Muscle layer of duodenum (tissue), 2 donors: ENCODE results near the gene CDK5RAP2.
"Not testable (repeated sequence)": the region's sequence is repeated elsewhere in the genome, so short reads cannot be mapped to it uniquely, and the experiment has no call there.

Source experiments
- H3K27ac ChIP-seq: one replicate; pipeline ENCODE4 v1.7.0; 2013; ENCODE audit warnings: mild to moderate bottlenecking, low read length
- H3K27me3 ChIP-seq: one replicate; pipeline ENCODE4 v1.7.0; 2013; ENCODE audit warnings: low read depth, mild to moderate bottlenecking, control low read depth, low read length
- H3K36me3 ChIP-seq, 2 donors: one replicate each; pipeline ENCODE4 v1.7.0; 2013; ENCODE audit warnings: low read length in 2 of 2, control low read depth in 1 of 2, mild to moderate bottlenecking in 1 of 2; ENCODE audit not compliant: insufficient read depth in 2 of 2, control insufficient read depth in 1 of 2
- H3K4me1 ChIP-seq, 2 donors: one replicate each; pipeline ENCODE4 v1.7.0; 2013; ENCODE audit warnings: low read length in 2 of 2, mild to moderate bottlenecking in 2 of 2, control low read depth in 1 of 2, moderate library complexity in 1 of 2; ENCODE audit not compliant: insufficient read depth in 2 of 2, control insufficient read depth in 1 of 2
- H3K4me3 ChIP-seq, 2 donors: one replicate each; pipeline ENCODE4 v1.7.0; 2013; ENCODE audit warnings: low read length in 2 of 2, low read depth in 1 of 2, mild to moderate bottlenecking in 1 of 2
- H3K9me3 ChIP-seq, 2 donors: one replicate each; pipeline ENCODE4 v1.7.0; 2013; ENCODE audit warnings: low read length in 2 of 2, control low read depth in 1 of 2, mild to moderate bottlenecking in 1 of 2; ENCODE audit not compliant: control insufficient read depth in 1 of 2
- donor health status: healthy.

CDK5RAP2 gene

DNA sequence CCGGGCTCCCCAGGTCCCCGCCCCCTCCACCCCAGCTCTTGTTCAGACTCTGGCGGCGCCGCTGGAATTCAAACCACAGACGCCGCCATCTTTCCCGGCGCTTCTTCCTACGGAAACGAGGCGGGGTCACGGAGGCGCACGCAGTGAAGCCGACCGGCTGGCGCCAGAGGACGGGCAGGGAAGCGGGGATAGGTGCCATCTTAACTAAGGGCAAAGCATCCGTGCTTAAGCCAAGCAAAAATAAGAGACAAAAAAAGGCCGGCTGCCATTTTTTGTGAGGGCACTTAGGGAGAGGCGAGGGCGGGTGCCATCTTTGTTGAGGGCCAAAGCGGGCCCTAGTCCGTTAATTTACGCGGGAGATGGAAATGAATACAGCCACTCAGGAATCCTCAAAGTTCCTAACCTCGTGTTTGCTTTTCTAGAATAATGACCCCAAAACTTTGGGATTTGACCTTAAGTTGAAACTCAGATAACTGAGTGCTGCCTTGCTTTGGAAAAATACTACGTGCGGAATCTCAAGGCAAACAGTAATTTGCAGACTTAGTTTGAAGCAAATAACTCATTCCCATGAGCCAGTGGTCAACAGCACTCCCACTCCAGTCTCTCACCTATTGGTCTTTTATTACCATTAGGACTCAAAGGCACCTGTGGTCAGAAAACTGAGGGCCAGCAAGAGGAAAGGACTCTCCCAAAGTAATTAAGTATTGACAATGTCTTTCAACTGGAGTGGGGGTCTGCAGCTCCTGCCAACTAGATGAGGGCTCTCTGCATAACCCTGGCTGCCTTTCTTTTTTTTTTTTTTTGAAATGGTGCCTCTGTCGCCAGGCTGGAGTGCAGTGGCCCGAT is at the start of gene CDK5RAP2:
TSS of gene CDK5RAP2 (minus strand) at position 117 of the 846 bp plus-strand sequence. CDS start 189 bp downstream, outside the sequence.
- Histone ChIP-seq H3K4me3 (peak within 1 kb of the TSS; percentile 70 to 98), H3K27me3 (no peaks in the 10 kb centered on the region), H3K9me3 (no peaks in the 10 kb centered on the region), H3K36me3 (no peaks in the 10 kb centered on the region), H3K27ac (peak within 1 kb of the TSS; percentile 60), H3K4me1 (peaks cover 7 to 14% of the 10 kb centered on the region in 2 donors)

- H3K9me3 ChIP-seq, H3K27ac ChIP-seq: not testable (repeated sequence)
Observed at GRCh38 chr9:120628925-120629497, 49.0 kb upstream of the CDK5RAP2 start.

GRCh38 chr9:120628207-120628924 is 48.4 kb upstream of the CDK5RAP2 start:
- Histone ChIP-seq H3K9me3 (no peaks in the 10 kb centered on the region), H3K27ac (no peak overlapping the region), H3K36me3 (no peaks in the 10 kb centered on the region), H3K4me1 (no peaks in the 10 kb centered on the region), H3K27me3 (no peaks in the 10 kb centered on the region), H3K4me3 (no peak overlapping the region)

More at GRCh38 chr9:120628925-120629497, 49.0 kb upstream of the CDK5RAP2 start:
- not testable (repeated sequence) for H3K4me1 ChIP-seq, H3K36me3 ChIP-seq, H3K4me3 ChIP-seq, H3K27me3 ChIP-seq

DNA sequence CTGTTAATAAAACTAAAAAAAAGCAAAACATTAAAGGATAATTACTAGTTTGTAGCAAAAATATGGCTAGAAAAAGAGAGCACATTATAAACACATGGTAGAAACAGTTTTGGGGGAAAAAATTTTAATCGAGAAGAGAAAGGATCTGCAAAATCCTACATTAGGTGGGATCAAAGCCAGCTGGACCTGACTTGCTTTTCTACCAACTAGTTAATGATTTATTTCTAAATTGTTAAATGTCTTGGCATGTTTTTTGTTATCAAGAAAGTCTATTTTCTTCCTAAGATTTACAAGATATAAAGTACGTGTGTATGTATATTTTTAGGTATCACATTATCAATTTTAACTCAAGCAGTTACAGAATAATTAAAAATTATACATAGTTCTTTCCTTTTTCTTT is 47.1 kb upstream of the CDK5RAP2 start:
- Histone ChIP-seq H3K27ac (no peak overlapping the region), H3K27me3 (no peaks in the 10 kb centered on the region), H3K4me1 (no peaks in the 10 kb centered on the region), H3K36me3 (no peaks in the 10 kb centered on the region), H3K9me3 (no peaks in the 10 kb centered on the region), H3K4me3 (no peak overlapping the region)

GRCh38 chr9:120626512-120626911 is 46.5 kb upstream of the CDK5RAP2 start:
- H3K27ac ChIP-seq = no peak overlapping the region
- no peaks in the 10 kb centered on the region for H3K27me3 ChIP-seq

GRCh38 chr9:120625222-120625621 is 45.3 kb upstream of the CDK5RAP2 start:
- Histone ChIP-seq H3K4me1 (no peaks in the 10 kb centered on the region), H3K9me3 (no peaks in the 10 kb centered on the region), H3K36me3 (no peaks in the 10 kb centered on the region), H3K27ac (no peak overlapping the region), H3K4me3 (no peak overlapping the region), H3K27me3 (no peaks in the 10 kb centered on the region)

More at GRCh38 chr9:120626512-120626911, 46.5 kb upstream of the CDK5RAP2 start:
- H3K4me3 ChIP-seq = no peak overlapping the region
- no peaks in the 10 kb centered on the region for H3K36me3 ChIP-seq
- H3K9me3 ChIP-seq = no peaks in the 10 kb centered on the region
- no peaks in the 10 kb centered on the region for H3K4me1 ChIP-seq

DNA sequence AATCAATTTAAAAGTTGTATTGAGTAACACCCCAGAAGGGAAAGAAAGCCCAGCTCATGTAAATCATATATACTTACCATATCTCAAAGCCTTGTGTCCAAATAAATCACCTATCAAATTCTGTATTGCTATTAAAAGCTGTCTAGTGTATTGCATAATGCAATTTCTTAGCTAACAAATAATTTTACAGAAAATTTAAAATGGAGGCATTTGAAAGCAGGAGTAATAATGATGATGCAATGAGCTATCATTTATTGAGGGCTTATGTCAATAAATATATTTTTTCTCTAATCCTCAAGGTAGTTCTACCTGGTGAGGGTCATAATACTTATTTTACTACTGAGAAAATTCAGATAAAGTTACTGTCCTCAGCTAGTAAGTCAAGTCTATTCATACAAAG is 42.8 kb upstream of the CDK5RAP2 start:
- Histone ChIP-seq H3K4me3 (no peak overlapping the region), H3K9me3 (no peaks in the 10 kb centered on the region), H3K36me3 (no peaks in the 10 kb centered on the region), H3K27me3 (no peaks in the 10 kb centered on the region), H3K4me1 (no peaks in the 10 kb centered on the region), H3K27ac (no peak overlapping the region)

DNA sequence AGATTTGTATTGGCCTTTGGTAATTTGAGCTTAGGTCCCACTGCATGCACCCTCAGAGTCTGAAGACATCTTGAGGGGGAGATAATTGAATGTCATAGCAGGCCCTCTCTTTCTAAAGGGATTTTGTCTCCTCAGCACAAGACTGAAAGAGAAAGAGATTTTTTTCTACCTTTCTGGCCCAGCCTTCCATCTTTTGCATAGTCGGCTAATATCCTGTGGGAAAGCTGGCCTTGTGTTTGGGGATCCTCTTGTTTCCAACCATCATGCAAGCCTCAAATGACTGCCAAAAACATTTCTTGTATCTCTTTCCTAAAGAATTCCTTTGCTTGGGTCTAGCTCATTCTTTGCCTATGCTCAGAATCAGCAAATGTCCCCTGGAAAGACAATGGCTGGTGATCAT is 42.0 kb upstream of the CDK5RAP2 start:
- Histone ChIP-seq H3K4me1 (no peaks in the 10 kb centered on the region), H3K9me3 (no peaks in the 10 kb centered on the region), H3K27ac (no peak overlapping the region), H3K27me3 (no peaks in the 10 kb centered on the region), H3K36me3 (no peaks in the 10 kb centered on the region), H3K4me3 (no peak overlapping the region)

- Histone ChIP-seq H3K9me3 (no peaks in the 10 kb centered on the region), H3K27me3 (no peaks in the 10 kb centered on the region), H3K4me3 (no peak overlapping the region), H3K4me1 (no peaks in the 10 kb centered on the region), H3K36me3 (no peaks in the 10 kb centered on the region), H3K27ac (no peak overlapping the region)
Observed at GRCh38 chr9:120619751-120620655, 40.0 kb upstream of the CDK5RAP2 start.

- no peaks in the 10 kb centered on the region for H3K9me3 ChIP-seq
- no peak overlapping the region for H3K27ac ChIP-seq
- no peaks in the 10 kb centered on the region for H3K36me3 ChIP-seq
- no peaks in the 10 kb centered on the region for H3K27me3 ChIP-seq
- no peak overlapping the region for H3K4me3 ChIP-seq
- no peaks in the 10 kb centered on the region for H3K4me1 ChIP-seq
Observed at GRCh38 chr9:120616966-120617935, 37.3 kb upstream of the CDK5RAP2 start.
